ENCODE results near the gene POC1B.

- TF ChIP-seq, protein P1, sequence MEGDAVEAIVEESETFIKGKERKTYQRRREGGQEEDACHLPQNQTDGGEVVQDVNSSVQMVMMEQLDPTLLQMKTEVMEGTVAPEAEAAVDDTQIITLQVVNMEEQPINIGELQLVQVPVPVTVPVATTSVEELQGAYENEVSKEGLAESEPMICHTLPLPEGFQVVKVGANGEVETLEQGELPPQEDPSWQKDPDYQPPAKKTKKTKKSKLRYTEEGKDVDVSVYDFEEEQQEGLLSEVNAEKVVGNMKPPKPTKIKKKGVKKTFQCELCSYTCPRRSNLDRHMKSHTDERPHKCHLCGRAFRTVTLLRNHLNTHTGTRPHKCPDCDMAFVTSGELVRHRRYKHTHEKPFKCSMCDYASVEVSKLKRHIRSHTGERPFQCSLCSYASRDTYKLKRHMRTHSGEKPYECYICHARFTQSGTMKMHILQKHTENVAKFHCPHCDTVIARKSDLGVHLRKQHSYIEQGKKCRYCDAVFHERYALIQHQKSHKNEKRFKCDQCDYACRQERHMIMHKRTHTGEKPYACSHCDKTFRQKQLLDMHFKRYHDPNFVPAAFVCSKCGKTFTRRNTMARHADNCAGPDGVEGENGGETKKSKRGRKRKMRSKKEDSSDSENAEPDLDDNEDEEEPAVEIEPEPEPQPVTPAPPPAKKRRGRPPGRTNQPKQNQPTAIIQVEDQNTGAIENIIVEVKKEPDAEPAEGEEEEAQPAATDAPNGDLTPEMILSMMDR (conservative IDR thresholded peaks at IDR 0.05; ENCODE audit: low read depth, low read length) = no peak
- TF ChIP-seq EZH2 (IDR thresholded peaks at IDR 0.05; ENCODE audit: borderline replicate concordance, low read depth, low read length, poor library complexity, severe bottlenecking) = no peak
These were observed 2.5 kb downstream of the POC1B start for GRCh38 chr12:89523393-89523792.

Measured in A673 (cell line).